ENCODE measurements around the gene EML2. TPM values are rescaled to one million over a fixed set of nuclear protein-coding genes. Genes with fewer than 3 reads are reported as not detected.

EML2 gene
- total RNA-seq, 1 experiment from 2014 or later, result 93.7 TPM

GRCh38 chr19:45657520-45658167 is 18.4 kb upstream of the EML2 start:
- no peak overlapping the region for H3K27ac Mint-ChIP-seq (ENCODE audit: unreplicated experiment)
- no peak for DNase-seq
- H3K27me3 Mint-ChIP-seq (ENCODE audit: unreplicated experiment), result peaks cover 42% of the 10 kb centered on the region
- no peaks in the 10 kb centered on the region for H3K9me3 Mint-ChIP-seq (ENCODE audit: low read depth, unreplicated experiment)
- intact Hi-C loops (cut with micrococcal nuclease; ENCODE audit: unreplicated experiment), result no loop called here
- CTCF ChIA-PET, result interaction anchor here (0.6 to 0.7 kb wide), 2 partner anchors 19 to 1461 kb away, joined by 6 to 10 read pairs; no protein-coding TSS in a partner anchor
- H3K4me1 Mint-ChIP-seq (ENCODE audit: low read depth, unreplicated experiment), result peaks cover 8% of the 10 kb centered on the region
- H3K36me3 Mint-ChIP-seq (ENCODE audit: insufficient read depth, unreplicated experiment), result no peaks in the 10 kb centered on the region
- BruUV-seq (replicated peaks), result no TSS peak
- TF ChIP-seq CTCF (IDR thresholded peaks at IDR 0.05; ENCODE audit: unreplicated experiment), result no peak
- H3K4me3 Mint-ChIP-seq (ENCODE audit: low read depth, unreplicated experiment), result no peak overlapping the region

GRCh38 chr19:45655073-45655472 is 15.9 kb upstream of the EML2 start:
- Mint-ChIP-seq H3K27me3 (ENCODE audit: unreplicated experiment) (peaks cover 21% of the 10 kb centered on the region), H3K27ac (ENCODE audit: unreplicated experiment) (no peak overlapping the region), H3K4me3 (ENCODE audit: low read depth, unreplicated experiment) (no peak overlapping the region), H3K9me3 (ENCODE audit: low read depth, unreplicated experiment) (no peaks in the 10 kb centered on the region), H3K36me3 (ENCODE audit: insufficient read depth, unreplicated experiment) (no peaks in the 10 kb centered on the region), H3K4me1 (ENCODE audit: low read depth, unreplicated experiment) (no peaks in the 10 kb centered on the region)
- no TSS peak for BruUV-seq (replicated peaks)
- CTCF ChIA-PET, result no interaction called here
- TF ChIP-seq CTCF (IDR thresholded peaks at IDR 0.05; ENCODE audit: unreplicated experiment), result no peak
- intact Hi-C loops (cut with micrococcal nuclease; ENCODE audit: unreplicated experiment), result no loop called here
- DNase-seq, result no peak

- Mint-ChIP-seq H3K9me3 (ENCODE audit: low read depth, unreplicated experiment) (no peaks in the 10 kb centered on the region), H3K36me3 (ENCODE audit: insufficient read depth, unreplicated experiment) (no peaks in the 10 kb centered on the region), H3K4me3 (ENCODE audit: low read depth, unreplicated experiment) (no peak overlapping the region), H3K4me1 (ENCODE audit: low read depth, unreplicated experiment) (no peaks in the 10 kb centered on the region), H3K27ac (ENCODE audit: unreplicated experiment) (no peak overlapping the region), H3K27me3 (ENCODE audit: unreplicated experiment) (peaks cover 6% of the 10 kb centered on the region)
- TF ChIP-seq CTCF (IDR thresholded peaks at IDR 0.05; ENCODE audit: unreplicated experiment), result no peak
- CTCF ChIA-PET, result interaction anchor here (0.8 kb wide), 1 partner anchor 14 kb away, joined by 3 read pairs; the partner anchor contains the start of gene GIPR
- no peak for DNase-seq
- intact Hi-C loops (cut with micrococcal nuclease; ENCODE audit: unreplicated experiment), result no loop called here
- BruUV-seq (replicated peaks), result no TSS peak
Observed at GRCh38 chr19:45653634-45654033, 14.4 kb upstream of the EML2 start.

- intact Hi-C loops (cut with micrococcal nuclease; ENCODE audit: unreplicated experiment), result no loop called here
- Mint-ChIP-seq H3K4me3 (ENCODE audit: low read depth, unreplicated experiment) (no peak overlapping the region), H3K27ac (ENCODE audit: unreplicated experiment) (no peak overlapping the region), H3K4me1 (ENCODE audit: low read depth, unreplicated experiment) (peaks cover 9% of the 10 kb centered on the region), H3K27me3 (ENCODE audit: unreplicated experiment) (no peaks in the 10 kb centered on the region), H3K9me3 (ENCODE audit: low read depth, unreplicated experiment) (no peaks in the 10 kb centered on the region), H3K36me3 (ENCODE audit: insufficient read depth, unreplicated experiment) (peaks cover 6% of the 10 kb centered on the region)
- no TSS peak for BruUV-seq (replicated peaks)
- TF ChIP-seq CTCF (IDR thresholded peaks at IDR 0.05; ENCODE audit: unreplicated experiment), result no peak
- DNase-seq, result no peak
- CTCF ChIA-PET, result interaction anchor here (1.2 kb wide), 1 partner anchor 9 kb away, joined by 5 read pairs; no protein-coding TSS in a partner anchor
Observed at GRCh38 chr19:45650722-45651121, 11.5 kb upstream of the EML2 start.

Measured in Calu3 (cell line).